Measurements from ENCODE around the gene NWD2. TPM values are rescaled to one million over a fixed set of nuclear protein-coding genes. Genes with fewer than 3 reads are reported as not detected.

The NWD2 gene
- total RNA-seq, 1 experiment from 2014 or later: not detected

GRCh38 chr4:37463033-37463856, 218.7 kb downstream of the NWD2 start:
- CTCF ChIA-PET: interaction anchor here (1.2 kb wide), 1 partner anchor 10 kb away, joined by 7 read pairs; no protein-coding TSS in a partner anchor
- H3K9me2 ChIP-seq (ENCODE audit: insufficient read depth): no peaks in the 10 kb centered on the region
- H3K27me3 ChIP-seq (ENCODE audit: insufficient read depth, low read depth): no peaks in the 10 kb centered on the region
- no peak for DNase-seq
- H3F3A ChIP-seq (ENCODE audit: insufficient read depth, low read depth): no peaks in the 10 kb centered on the region
- POLR2A ChIA-PET (ENCODE audit: unreplicated experiment): no interaction called here
- H3K9me3 ChIP-seq (ENCODE audit: insufficient read depth, low read depth): no peaks in the 10 kb centered on the region
- H2AFZ ChIP-seq: no peak overlapping the region
- TF ChIP-seq EZH2 (IDR thresholded peaks at IDR 0.05; ENCODE audit: low read depth): no peak
- TF ChIP-seq CTCF (conservative IDR thresholded peaks at IDR 0.05): no peak
- H3K27ac ChIP-seq: no peak overlapping the region
- H3K4me2 ChIP-seq: no peak overlapping the region
- no peaks in the 10 kb centered on the region for H4K20me1 ChIP-seq (ENCODE audit: insufficient read depth)
- no peaks in the 10 kb centered on the region for H3K79me2 ChIP-seq (ENCODE audit: low read depth)
- BruUV-seq (replicated peaks): no TSS peak
- intact Hi-C loops (cut with micrococcal nuclease; ENCODE audit: unreplicated experiment): no loop called here
- no peaks in the 10 kb centered on the region for H3K4me1 ChIP-seq (replicated peaks; ENCODE audit: insufficient read depth)
- no peaks in the 10 kb centered on the region for H3K36me3 ChIP-seq (ENCODE audit: low read depth)
- no peak overlapping the region for H3K4me3 ChIP-seq

- Histone ChIP-seq H3K4me2 (no peak overlapping the region), H3K9me3 (ENCODE audit: insufficient read depth, low read depth) (no peaks in the 10 kb centered on the region), H3K79me2 (ENCODE audit: low read depth) (no peaks in the 10 kb centered on the region), H4K20me1 (ENCODE audit: insufficient read depth) (no peaks in the 10 kb centered on the region), H3K36me3 (ENCODE audit: low read depth) (no peaks in the 10 kb centered on the region), H3K27ac (no peak overlapping the region), H3K4me1 (replicated peaks; ENCODE audit: insufficient read depth) (no peaks in the 10 kb centered on the region), H2AFZ (no peak overlapping the region), H3K9me2 (ENCODE audit: insufficient read depth) (no peaks in the 10 kb centered on the region), H3K4me3 (no peak overlapping the region), H3F3A (ENCODE audit: insufficient read depth, low read depth) (no peaks in the 10 kb centered on the region), H3K27me3 (ENCODE audit: insufficient read depth, low read depth) (no peaks in the 10 kb centered on the region)
- CTCF ChIA-PET: interaction anchor here (1.2 kb wide), 1 partner anchor 12 kb away, joined by 7 read pairs; no protein-coding TSS in a partner anchor
- POLR2A ChIA-PET (ENCODE audit: unreplicated experiment): no interaction called here
- intact Hi-C loops (cut with micrococcal nuclease; ENCODE audit: unreplicated experiment): no loop called here
- TF ChIP-seq CTCF (conservative IDR thresholded peaks at IDR 0.05) (no peak), EZH2 (IDR thresholded peaks at IDR 0.05; ENCODE audit: low read depth) (no peak)
- no peak for DNase-seq
- no TSS peak for BruUV-seq (replicated peaks)
These were observed 220.0 kb downstream of the NWD2 start for GRCh38 chr4:37464373-37465128.

GRCh38 chr4:37465296-37465695, 220.8 kb downstream of the NWD2 start:
- Histone ChIP-seq H3K4me1 (replicated peaks; ENCODE audit: insufficient read depth) (peaks cover 3% of the 10 kb centered on the region; the same call in 1 of the 2 replicates), H3F3A (ENCODE audit: insufficient read depth, low read depth) (no peaks in the 10 kb centered on the region), H3K27me3 (ENCODE audit: insufficient read depth, low read depth) (no peaks in the 10 kb centered on the region), H3K9me2 (ENCODE audit: insufficient read depth) (no peaks in the 10 kb centered on the region), H3K27ac (no peak overlapping the region), H3K4me3 (no peak overlapping the region), H3K36me3 (ENCODE audit: low read depth) (no peaks in the 10 kb centered on the region), H3K79me2 (ENCODE audit: low read depth) (no peaks in the 10 kb centered on the region), H3K4me2 (no peak overlapping the region), H3K9me3 (ENCODE audit: insufficient read depth, low read depth) (no peaks in the 10 kb centered on the region), H2AFZ (no peak overlapping the region), H4K20me1 (ENCODE audit: insufficient read depth) (no peaks in the 10 kb centered on the region)
- intact Hi-C loops (cut with micrococcal nuclease; ENCODE audit: unreplicated experiment): no loop called here
- no peak for DNase-seq
- BruUV-seq (replicated peaks): no TSS peak
- POLR2A ChIA-PET (ENCODE audit: unreplicated experiment): no interaction called here
- no peak for TF ChIP-seq EZH2 (IDR thresholded peaks at IDR 0.05; ENCODE audit: low read depth)
- TF ChIP-seq CTCF (conservative IDR thresholded peaks at IDR 0.05): no peak
- CTCF ChIA-PET: no interaction called here
